ENCODE results near the gene EPHB1.

The EPHB1 gene

GRCh38 chr3:134838599-134838998, 43.5 kb downstream of the EPHB1 start:
- ATAC-seq, result no peak
- no peak for TF ChIP-seq BACH2 (CRISPR knock-in tag; IDR thresholded peaks at IDR 0.05; ENCODE audit: borderline replicate concordance)
- no peak for TF ChIP-seq TOX (CRISPR knock-in tag; IDR thresholded peaks at IDR 0.05; ENCODE audit: borderline replicate concordance)
- TF ChIP-seq SNAI2 (CRISPR knock-in tag; IDR thresholded peaks at IDR 0.05), result no peak
- TF ChIP-seq ESRRG (CRISPR knock-in tag; IDR thresholded peaks at IDR 0.05), result no peak
- TF ChIP-seq ARNTL (CRISPR knock-in tag; IDR thresholded peaks at IDR 0.05; ENCODE audit: borderline replicate concordance, low read depth), result no peak
- TF ChIP-seq, protein P1, sequence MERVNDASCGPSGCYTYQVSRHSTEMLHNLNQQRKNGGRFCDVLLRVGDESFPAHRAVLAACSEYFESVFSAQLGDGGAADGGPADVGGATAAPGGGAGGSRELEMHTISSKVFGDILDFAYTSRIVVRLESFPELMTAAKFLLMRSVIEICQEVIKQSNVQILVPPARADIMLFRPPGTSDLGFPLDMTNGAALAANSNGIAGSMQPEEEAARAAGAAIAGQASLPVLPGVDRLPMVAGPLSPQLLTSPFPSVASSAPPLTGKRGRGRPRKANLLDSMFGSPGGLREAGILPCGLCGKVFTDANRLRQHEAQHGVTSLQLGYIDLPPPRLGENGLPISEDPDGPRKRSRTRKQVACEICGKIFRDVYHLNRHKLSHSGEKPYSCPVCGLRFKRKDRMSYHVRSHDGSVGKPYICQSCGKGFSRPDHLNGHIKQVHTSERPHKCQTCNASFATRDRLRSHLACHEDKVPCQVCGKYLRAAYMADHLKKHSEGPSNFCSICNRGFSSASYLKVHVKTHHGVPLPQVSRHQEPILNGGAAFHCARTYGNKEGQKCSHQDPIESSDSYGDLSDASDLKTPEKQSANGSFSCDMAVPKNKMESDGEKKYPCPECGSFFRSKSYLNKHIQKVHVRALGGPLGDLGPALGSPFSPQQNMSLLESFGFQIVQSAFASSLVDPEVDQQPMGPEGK (CRISPR knock-in tag; IDR thresholded peaks at IDR 0.05; ENCODE audit: borderline replicate concordance), result no peak
- TF ChIP-seq ZFP3 (CRISPR knock-in tag; IDR thresholded peaks at IDR 0.05), result no peak
- no peak for TF ChIP-seq ZFP30 (CRISPR knock-in tag; IDR thresholded peaks at IDR 0.05)
- no peak for TF ChIP-seq ZNF70 (CRISPR knock-in tag; IDR thresholded peaks at IDR 0.05)
- TF ChIP-seq TCF4 (CRISPR knock-in tag; IDR thresholded peaks at IDR 0.05; ENCODE audit: borderline replicate concordance), result no peak
- TF ChIP-seq PPARA (CRISPR knock-in tag; IDR thresholded peaks at IDR 0.05; ENCODE audit: borderline replicate concordance), result no peak
- no peak for TF ChIP-seq ZC3H10 (CRISPR knock-in tag; IDR thresholded peaks at IDR 0.05)
- TF ChIP-seq ZNF8 (CRISPR knock-in tag; IDR thresholded peaks at IDR 0.05), result no peak
- TF ChIP-seq ISL1 (CRISPR knock-in tag; IDR thresholded peaks at IDR 0.05), result no peak
- TF ChIP-seq, protein P2, sequence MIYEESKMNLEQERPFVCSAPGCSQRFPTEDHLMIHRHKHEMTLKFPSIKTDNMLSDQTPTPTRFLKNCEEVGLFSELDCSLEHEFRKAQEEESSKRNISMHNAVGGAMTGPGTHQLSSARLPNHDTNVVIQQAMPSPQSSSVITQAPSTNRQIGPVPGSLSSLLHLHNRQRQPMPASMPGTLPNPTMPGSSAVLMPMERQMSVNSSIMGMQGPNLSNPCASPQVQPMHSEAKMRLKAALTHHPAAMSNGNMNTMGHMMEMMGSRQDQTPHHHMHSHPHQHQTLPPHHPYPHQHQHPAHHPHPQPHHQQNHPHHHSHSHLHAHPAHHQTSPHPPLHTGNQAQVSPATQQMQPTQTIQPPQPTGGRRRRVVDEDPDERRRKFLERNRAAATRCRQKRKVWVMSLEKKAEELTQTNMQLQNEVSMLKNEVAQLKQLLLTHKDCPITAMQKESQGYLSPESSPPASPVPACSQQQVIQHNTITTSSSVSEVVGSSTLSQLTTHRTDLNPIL (CRISPR knock-in tag; IDR thresholded peaks at IDR 0.05; ENCODE audit: low read depth), result no peak
- no peak for TF ChIP-seq ZNF565 (CRISPR knock-in tag; conservative IDR thresholded peaks at IDR 0.05; ENCODE audit: low read depth)
- TF ChIP-seq, protein P3, sequence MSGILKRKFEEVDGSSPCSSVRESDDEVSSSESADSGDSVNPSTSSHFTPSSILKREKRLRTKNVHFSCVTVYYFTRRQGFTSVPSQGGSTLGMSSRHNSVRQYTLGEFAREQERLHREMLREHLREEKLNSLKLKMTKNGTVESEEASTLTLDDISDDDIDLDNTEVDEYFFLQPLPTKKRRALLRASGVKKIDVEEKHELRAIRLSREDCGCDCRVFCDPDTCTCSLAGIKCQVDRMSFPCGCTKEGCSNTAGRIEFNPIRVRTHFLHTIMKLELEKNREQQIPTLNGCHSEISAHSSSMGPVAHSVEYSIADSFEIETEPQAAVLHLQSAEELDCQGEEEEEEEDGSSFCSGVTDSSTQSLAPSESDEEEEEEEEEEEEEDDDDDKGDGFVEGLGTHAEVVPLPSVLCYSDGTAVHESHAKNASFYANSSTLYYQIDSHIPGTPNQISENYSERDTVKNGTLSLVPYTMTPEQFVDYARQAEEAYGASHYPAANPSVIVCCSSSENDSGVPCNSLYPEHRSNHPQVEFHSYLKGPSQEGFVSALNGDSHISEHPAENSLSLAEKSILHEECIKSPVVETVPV (CRISPR knock-in tag; IDR thresholded peaks at IDR 0.05), result no peak

DNA sequence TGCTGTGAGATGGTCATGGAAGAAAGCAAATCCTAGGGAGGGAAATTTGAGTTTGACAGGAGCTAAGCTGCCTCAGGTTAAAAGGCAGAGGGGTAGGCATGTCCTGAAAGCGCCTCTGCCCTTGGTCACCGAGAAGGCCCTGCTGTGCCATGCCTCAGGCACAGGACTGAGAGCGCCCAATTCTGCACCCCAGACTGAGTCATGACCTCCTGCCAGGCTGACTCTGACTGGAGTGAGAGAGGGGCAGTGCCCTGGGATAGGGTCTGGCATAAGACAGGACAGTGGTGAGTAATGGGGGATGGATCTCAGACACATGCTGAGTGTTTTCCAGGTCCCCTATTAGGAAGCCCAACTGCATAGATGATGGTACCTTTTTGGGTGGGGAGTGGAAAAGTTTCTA, 44.4 kb downstream of the EPHB1 start:
- no peak for ATAC-seq
- no peak for TF ChIP-seq TOX (CRISPR knock-in tag; IDR thresholded peaks at IDR 0.05; ENCODE audit: borderline replicate concordance)
- TF ChIP-seq ARNTL (CRISPR knock-in tag; IDR thresholded peaks at IDR 0.05; ENCODE audit: borderline replicate concordance, low read depth), result no peak
- no peak for TF ChIP-seq SNAI2 (CRISPR knock-in tag; IDR thresholded peaks at IDR 0.05)
- TF ChIP-seq CSDC2 (CRISPR knock-in tag; IDR thresholded peaks at IDR 0.05), result no peak
- TF ChIP-seq ZNF70 (CRISPR knock-in tag; IDR thresholded peaks at IDR 0.05), result no peak
- TF ChIP-seq, protein P4, sequence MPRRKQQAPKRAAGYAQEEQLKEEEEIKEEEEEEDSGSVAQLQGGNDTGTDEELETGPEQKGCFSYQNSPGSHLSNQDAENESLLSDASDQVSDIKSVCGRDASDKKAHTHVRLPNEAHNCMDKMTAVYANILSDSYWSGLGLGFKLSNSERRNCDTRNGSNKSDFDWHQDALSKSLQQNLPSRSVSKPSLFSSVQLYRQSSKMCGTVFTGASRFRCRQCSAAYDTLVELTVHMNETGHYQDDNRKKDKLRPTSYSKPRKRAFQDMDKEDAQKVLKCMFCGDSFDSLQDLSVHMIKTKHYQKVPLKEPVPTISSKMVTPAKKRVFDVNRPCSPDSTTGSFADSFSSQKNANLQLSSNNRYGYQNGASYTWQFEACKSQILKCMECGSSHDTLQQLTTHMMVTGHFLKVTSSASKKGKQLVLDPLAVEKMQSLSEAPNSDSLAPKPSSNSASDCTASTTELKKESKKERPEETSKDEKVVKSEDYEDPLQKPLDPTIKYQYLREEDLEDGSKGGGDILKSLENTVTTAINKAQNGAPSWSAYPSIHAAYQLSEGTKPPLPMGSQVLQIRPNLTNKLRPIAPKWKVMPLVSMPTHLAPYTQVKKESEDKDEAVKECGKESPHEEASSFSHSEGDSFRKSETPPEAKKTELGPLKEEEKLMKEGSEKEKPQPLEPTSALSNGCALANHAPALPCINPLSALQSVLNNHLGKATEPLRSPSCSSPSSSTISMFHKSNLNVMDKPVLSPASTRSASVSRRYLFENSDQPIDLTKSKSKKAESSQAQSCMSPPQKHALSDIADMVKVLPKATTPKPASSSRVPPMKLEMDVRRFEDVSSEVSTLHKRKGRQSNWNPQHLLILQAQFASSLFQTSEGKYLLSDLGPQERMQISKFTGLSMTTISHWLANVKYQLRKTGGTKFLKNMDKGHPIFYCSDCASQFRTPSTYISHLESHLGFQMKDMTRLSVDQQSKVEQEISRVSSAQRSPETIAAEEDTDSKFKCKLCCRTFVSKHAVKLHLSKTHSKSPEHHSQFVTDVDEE (CRISPR knock-in tag; IDR thresholded peaks at IDR 0.05), result no peak
- TF ChIP-seq, protein P3 (CRISPR knock-in tag; IDR thresholded peaks at IDR 0.05), result no peak
- no peak for TF ChIP-seq TCF4 (CRISPR knock-in tag; IDR thresholded peaks at IDR 0.05; ENCODE audit: borderline replicate concordance)
- TF ChIP-seq, protein P2 (CRISPR knock-in tag; IDR thresholded peaks at IDR 0.05; ENCODE audit: low read depth), result no peak
- no peak for TF ChIP-seq GLIS3 (CRISPR knock-in tag; IDR thresholded peaks at IDR 0.05)
- no peak for TF ChIP-seq OSR1 (CRISPR knock-in tag; IDR thresholded peaks at IDR 0.05)
- no peak for TF ChIP-seq ZC3H10 (CRISPR knock-in tag; IDR thresholded peaks at IDR 0.05)
- no peak for TF ChIP-seq ISL1 (CRISPR knock-in tag; IDR thresholded peaks at IDR 0.05)
- TF ChIP-seq ZFP30 (CRISPR knock-in tag; IDR thresholded peaks at IDR 0.05), result no peak
- no peak for TF ChIP-seq ZFP3 (CRISPR knock-in tag; IDR thresholded peaks at IDR 0.05)
- TF ChIP-seq, protein P1 (CRISPR knock-in tag; IDR thresholded peaks at IDR 0.05; ENCODE audit: borderline replicate concordance), result no peak
- TF ChIP-seq ESRRG (CRISPR knock-in tag; IDR thresholded peaks at IDR 0.05), result no peak
- no peak for TF ChIP-seq ZNF8 (CRISPR knock-in tag; IDR thresholded peaks at IDR 0.05)

All from SK-N-SH treated with all-trans-retinoic acid at 6 μM for 48 hours (cell line).